A549 (cell line): ENCODE data around the gene MYH9.

Experiments used
- CBX2 ChIP-seq: fragments of 200-600 bp; sonication (generic); IDR thresholded peaks from 2 replicates; pipeline ENCODE4 v1.6.1; 2016; ENCODE audit warnings: low read depth, mild to moderate bottlenecking, borderline replicate concordance
- CHD2 ChIP-seq: fragments of 150-350 bp; IDR thresholded peaks from 2 replicates; pipeline ENCODE4 v1.6.1; 2014; ENCODE audit warnings: low read length; ENCODE audit not compliant: partially characterized antibody
- CTCF ChIP-seq: fragments of >200 bp; sonication (Bioruptor Twin); formaldehyde crosslinking; IDR thresholded peaks from 3 replicates; pipeline ENCODE4 v1.5.1; 2016
- EP300 ChIP-seq, 2 experiments: fragments of >200 bp; sonication (Bioruptor Twin); formaldehyde crosslinking; IDR thresholded peaks; 2 replicates in 1 of 2; 3 replicates in 1 of 2; pipeline ENCODE4 v1.6.1; 2016 to 2017
- FOSL2 ChIP-seq, 2 experiments: fragments of 450-650 bp in 1 of 2; fragments of >200 bp in 1 of 2; sonication (Bioruptor Twin) in 1 of 2; formaldehyde crosslinking; IDR thresholded peaks; 2 replicates each; pipeline versions ENCODE4 v1.5.0 to v1.6.1; 2016 to 2020; ENCODE audit warnings: mild to moderate bottlenecking in 1 of 2, moderate library complexity in 1 of 2
- HMGXB4 ChIP-seq: fragments of 250-450 bp; sonication (Bioruptor Pico); IDR thresholded peaks from 2 replicates; pipeline ENCODE4 v1.5.0; 2021; ENCODE audit warnings: mild to moderate bottlenecking, moderate library complexity, borderline replicate concordance
- PBX3 ChIP-seq: IDR thresholded peaks from 2 replicates; pipeline ENCODE4 v1.6.1; 2012
- POLR2A ChIP-seq: IDR thresholded peaks from 2 replicates; pipeline ENCODE4 v1.6.1; 2012; ENCODE audit warnings: mild to moderate bottlenecking, low read length
- RAD21 ChIP-seq, 2 experiments: fragments of >200 bp in 1 of 2; sonication (Bioruptor Twin) in 1 of 2; formaldehyde crosslinking in 1 of 2; IDR thresholded peaks in 1 of 2; conservative IDR thresholded peaks in 1 of 2; 2 replicates in 1 of 2; 3 replicates in 1 of 2; pipeline ENCODE4 v1.6.1; 2012 to 2018; ENCODE audit warnings: inconsistent platforms in 1 of 2
- RCOR1 ChIP-seq: fragments of 150-350 bp; IDR thresholded peaks from 2 replicates; pipeline ENCODE4 v1.6.1; 2014; ENCODE audit warnings: antibody characterized with exemption, low read length, low read depth
- TP53 ChIP-seq: fragments of 250-450 bp; sonication (Bioruptor Pico); IDR thresholded peaks from 2 replicates; pipeline ENCODE4 v1.5.0; 2021; ENCODE audit warnings: mild to moderate bottlenecking, moderate library complexity

GRCh38 chr22:36378080-36378868 lies 9.5 kb downstream of the MYH9 start:
- TF ChIP-seq RCOR1: no peak
- TF ChIP-seq TP53 (CRISPR knock-in tag): no peak
- no peak for TF ChIP-seq CHD2
- no peak for TF ChIP-seq PBX3
- no peak for TF ChIP-seq CBX2
- TF ChIP-seq EP300 (IDR thresholded peaks at IDR 0.05): no peak
- no peak for TF ChIP-seq CTCF
- no peak for TF ChIP-seq HMGXB4 (CRISPR knock-in tag)
- no peak for TF ChIP-seq FOSL2 (IDR thresholded peaks at IDR 0.05)
- no peak for TF ChIP-seq FOSL2 (CRISPR knock-in tag; IDR thresholded peaks at IDR 0.05)
- no peak for TF ChIP-seq RAD21 (conservative IDR thresholded peaks at IDR 0.05 in 1 of 2, IDR thresholded peaks at IDR 0.05 in 1 of 2)
- TF ChIP-seq POLR2A: no peak
